CD14-positive monocyte (primary cell): ENCODE results near the gene FNDC11. TPM values are rescaled to one million over a fixed set of nuclear protein-coding genes. Genes with fewer than 3 reads are reported as not detected.

Source experiments
- DNase-seq, 3 donors: peaks; one replicate each; pipeline ENCODE4 v3.0.0-alpha.2; 2011 to 2022
- H2AFZ ChIP-seq: 2 replicates; pipeline ENCODE4 v1.6.0; 2012; ENCODE audit warnings: mild to moderate bottlenecking, low read depth, low read length, inconsistent platforms; ENCODE audit not compliant: insufficient read depth, poor library complexity, severe bottlenecking
- H3K27ac ChIP-seq, 2 donors: 1 replicate in 1 of 2; 2 replicates in 1 of 2; pipeline ENCODE4 v1.5.1; 2012 to 2013; ENCODE audit warnings: low read length in 2 of 2, control low read depth in 1 of 2, inconsistent platforms in 1 of 2, low read depth in 1 of 2, mild to moderate bottlenecking in 1 of 2
- H3K27me3 ChIP-seq, 2 donors: one replicate each; pipeline versions ENCODE4 v1.6.0 to v1.6.1; 2011 to 2013; ENCODE audit warnings: low read length in 2 of 2; ENCODE audit not compliant: control insufficient read depth in 2 of 2, insufficient read depth in 2 of 2
- H3K36me3 ChIP-seq, 2 donors: replicated peaks in 1 of 2; 1 replicate in 1 of 2; 2 replicates in 1 of 2; pipeline versions ENCODE4 v1.5.1 to v1.6.1; 2012 to 2013; ENCODE audit warnings: low read length in 2 of 2, control low read depth in 1 of 2, inconsistent platforms in 1 of 2, mild to moderate bottlenecking in 1 of 2; ENCODE audit not compliant: insufficient read depth in 2 of 2, control insufficient read depth in 1 of 2
- H3K4me1 ChIP-seq, 2 donors: 1 replicate in 1 of 2; 2 replicates in 1 of 2; pipeline versions ENCODE4 v1.5.1 to v1.6.1; 2012 to 2013; ENCODE audit warnings: low read length in 2 of 2, control low read depth in 1 of 2, inconsistent platforms in 1 of 2, mild to moderate bottlenecking in 1 of 2, moderate library complexity in 1 of 2; ENCODE audit not compliant: insufficient read depth in 2 of 2, control insufficient read depth in 1 of 2
- H3K4me2 ChIP-seq: replicated peaks from 2 replicates; pipeline ENCODE3; 2012; ENCODE audit warnings: low read length, moderate library complexity, mild to moderate bottlenecking; ENCODE audit not compliant: poor library complexity, severe bottlenecking; ENCODE audit errors: extremely low read depth
- H3K4me3 ChIP-seq, 3 experiments: fragments of 200-600 bp in 1 of 3; sonication (generic) in 1 of 3; replicated peaks in 1 of 3; 1 replicate in 2 of 3; 2 replicates in 1 of 3; pipeline ENCODE4 v1.5.1; 2011 to 2013; ENCODE audit warnings: low read length in 3 of 3, mild to moderate bottlenecking in 3 of 3, control low read depth in 2 of 3, low read depth in 2 of 3, inconsistent platforms in 1 of 3, moderate library complexity in 1 of 3
- H3K79me2 ChIP-seq: 2 replicates; pipeline ENCODE4 v1.6.0; 2012; ENCODE audit warnings: mild to moderate bottlenecking, control low read depth, inconsistent platforms, low read length, moderate library complexity; ENCODE audit not compliant: insufficient read depth
- H3K9ac ChIP-seq: 2 replicates; pipeline ENCODE4 v1.6.0; 2017; ENCODE audit warnings: low read length, mild to moderate bottlenecking; ENCODE audit not compliant: insufficient read depth, poor library complexity, severe bottlenecking
- H3K9me3 ChIP-seq, 2 donors: replicated peaks in 1 of 2; 1 replicate in 1 of 2; 2 replicates in 1 of 2; pipeline versions ENCODE4 v1.5.1 to v1.6.1; 2012 to 2013; ENCODE audit warnings: low read length in 2 of 2, control low read depth in 1 of 2; ENCODE audit not compliant: control insufficient read depth in 1 of 2, insufficient read depth in 1 of 2
- H4K20me1 ChIP-seq: 2 replicates; pipeline ENCODE4 v1.6.0; 2012; ENCODE audit warnings: mild to moderate bottlenecking, low read length, control low read depth, moderate library complexity; ENCODE audit not compliant: insufficient read depth
- H3K27ac Mint-ChIP-seq, 7 donors: one replicate each; pipeline ENCODE4 v1.8.0; 2020; ENCODE audit warnings: mild to moderate bottlenecking in 7 of 7, mixed read lengths in 7 of 7, moderate library complexity in 6 of 7, inconsistent platforms in 2 of 7
- H3K27me3 Mint-ChIP-seq, 3 donors: one replicate each; pipeline ENCODE4 v1.8.0; 2021 to 2022; ENCODE audit warnings: low read depth in 3 of 3, mild to moderate bottlenecking in 3 of 3, mixed read lengths in 3 of 3, moderate library complexity in 3 of 3, inconsistent platforms in 1 of 3
- H3K36me3 Mint-ChIP-seq, 2 donors: one replicate each; pipeline ENCODE4 v1.8.0; 2020; ENCODE audit warnings: mixed read lengths in 2 of 2, inconsistent platforms in 1 of 2, mild to moderate bottlenecking in 1 of 2
- H3K4me1 Mint-ChIP-seq: one replicate; pipeline ENCODE4 v1.8.0; 2020; ENCODE audit warnings: mild to moderate bottlenecking, mixed read lengths
- H3K4me3 Mint-ChIP-seq, 2 donors: one replicate each; pipeline ENCODE4 v1.8.0; 2020; ENCODE audit warnings: mild to moderate bottlenecking in 2 of 2, mixed read lengths in 2 of 2, moderate library complexity in 1 of 2
- H3K9me3 Mint-ChIP-seq, 7 donors: one replicate each; pipeline ENCODE4 v1.8.0; 2020 to 2022; ENCODE audit warnings: mixed read lengths in 7 of 7, mild to moderate bottlenecking in 6 of 7, moderate library complexity in 6 of 7, inconsistent platforms in 2 of 7
- CTCF ChIP-seq: fragments of 200-600 bp; IDR thresholded peaks from one replicate; pipeline ENCODE4 v1.8.0; 2022; ENCODE audit warnings: antibody characterized with exemption, mild to moderate bottlenecking
- WGBS: methylation state at CpG from one replicate; pipeline ENCODE4 v1.1.5; 2013; ENCODE audit warnings: missing lambda C conversion rate; ENCODE audit not compliant: insufficient coverage; 5-methylcytosine and 5-hydroxymethylcytosine counted together
- intact Hi-C, 2 donors: fragments of 100-400 bp; cut with micrococcal nuclease; formaldehyde crosslinking; loops; one replicate each; pipeline versions ENCODE4 v1.15.0 to v1.15.1; 2023
- polyA plus RNA-seq, 3 donors: library from polyadenylated mRNA; depleted of rRNA in 1 of 3; unstranded in 2 of 3; stranded (reverse) in 1 of 3; fragments of 300-500 nt in 2 of 3; fragments of >200 nt in 1 of 3; fragmentation: Illumina TruSeq in 2 of 3; gene quantifications; 1 replicate in 2 of 3; 2 replicates in 1 of 3; pipeline ENCODE4 v1.2.3, GENCODE V29; 2012 to 2021

Gene FNDC11
- polyA plus RNA-seq, 3 donors, result 0.23 TPM; not detected in 2

- intact Hi-C loops, result loop anchor here in 1 of 2 donors (10.0 kb wide), 1 partner anchor 535 kb away; the partner anchor contains the start of gene TCEA2
- H3K9me3 Mint-ChIP-seq, result peaks cover 0 to 3% (median 0%) of the 10 kb centered on the region in 7 donors
- DNase-seq, result no peak
- Histone ChIP-seq H3K4me1 (peaks cover 6 to 11% of the 10 kb centered on the region in 2 donors), H4K20me1 (no peaks in the 10 kb centered on the region), H3K27ac (no peak overlapping the region), H3K79me2 (no peaks in the 10 kb centered on the region), H3K9ac (no peak overlapping the region), H3K4me2 (no peak overlapping the region), H2AFZ (no peak overlapping the region), H3K36me3 (no peaks in the 10 kb centered on the region), H3K9me3 (no peaks in the 10 kb centered on the region), H3K27me3 (no peaks in the 10 kb centered on the region), H3K4me3 (no peak overlapping the region)
- no peak for TF ChIP-seq CTCF
- WGBS, result 90% methylated on average over 25 of the region's 27 CpGs
- H3K4me3 Mint-ChIP-seq, result peak overlapping the region in 1 of 2 donors; percentile 39
- peaks cover 3 to 28% (median 13%) of the 10 kb centered on the region in 3 donors for H3K27me3 Mint-ChIP-seq
- H3K36me3 Mint-ChIP-seq, result no peaks in the 10 kb centered on the region
- H3K27ac Mint-ChIP-seq, result no peak overlapping the region
- peaks cover 9% of the 10 kb centered on the region for H3K4me1 Mint-ChIP-seq
These were observed 24.6 kb upstream of the FNDC11 start for GRCh38 chr20:63529180-63529860.

DNA sequence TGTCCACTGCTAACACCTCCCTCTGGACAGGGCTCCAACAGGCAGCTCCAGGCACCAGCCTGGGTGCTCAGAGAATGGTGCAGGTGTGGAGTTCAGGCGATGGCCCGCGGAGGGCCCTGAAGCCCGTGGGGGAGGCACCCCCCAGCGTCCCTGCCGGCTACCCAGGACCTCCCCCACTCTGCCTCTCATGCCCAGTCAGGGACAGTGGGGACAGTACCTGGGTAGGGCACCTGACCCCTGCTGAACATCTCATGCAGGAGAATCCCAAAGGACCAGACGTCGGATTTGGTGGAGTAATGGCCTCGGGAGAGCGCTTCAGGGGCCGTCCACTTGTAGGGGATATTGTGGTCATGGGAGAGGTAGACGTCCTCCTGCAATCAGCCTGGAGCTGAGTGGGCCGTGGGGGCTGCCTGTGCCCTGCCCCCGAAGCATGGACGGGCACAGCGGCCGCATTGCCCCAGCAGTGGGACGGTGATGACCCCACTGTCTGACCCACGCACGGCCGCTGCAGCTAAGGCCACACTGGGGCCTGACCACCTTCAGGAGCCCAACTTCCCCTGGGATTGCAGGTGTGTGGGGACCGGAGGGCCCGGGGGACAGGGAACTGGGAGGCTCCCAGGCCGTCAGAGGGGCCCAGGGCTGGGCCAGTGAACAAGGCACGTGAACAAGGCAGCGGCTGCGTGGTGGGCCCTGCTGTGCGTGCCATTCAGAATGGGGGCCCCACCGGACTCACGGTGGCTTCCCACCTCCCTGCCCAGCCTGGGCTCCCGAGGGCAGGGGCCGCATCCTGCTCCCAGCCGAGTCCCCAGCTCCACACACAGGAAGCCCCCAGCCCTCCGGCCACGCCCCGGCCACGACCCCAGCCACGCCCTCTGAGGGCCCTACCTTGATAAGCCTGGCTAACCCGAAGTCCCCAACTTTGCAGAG is 23.8 kb upstream of the FNDC11 start:
- H3K27ac Mint-ChIP-seq, result no peak overlapping the region

More for the DNA sequence above, 23.8 kb upstream of the FNDC11 start:
- Histone ChIP-seq H3K9me3 (no peaks in the 10 kb centered on the region), H3K79me2 (no peaks in the 10 kb centered on the region), H3K4me3 (no peak overlapping the region), H4K20me1 (no peaks in the 10 kb centered on the region), H2AFZ (no peak overlapping the region), H3K27me3 (no peaks in the 10 kb centered on the region), H3K9ac (no peak overlapping the region), H3K36me3 (no peaks in the 10 kb centered on the region), H3K4me2 (no peak overlapping the region), H3K4me1 (peaks cover 6 to 11% of the 10 kb centered on the region in 2 donors), H3K27ac (no peak overlapping the region)
- peaks cover 9% of the 10 kb centered on the region for H3K4me1 Mint-ChIP-seq
- H3K4me3 Mint-ChIP-seq, result no peak overlapping the region
- intact Hi-C loops, result loop anchor here (10.0 kb wide), 2 partner anchors 335 to 535 kb away; partner anchors contain the start of genes ABHD16B (in 1 of the 2), TCEA2 (in 1 of the 2) and TPD52L2 (in 1 of the 2)
- H3K9me3 Mint-ChIP-seq, result peaks cover 0 to 3% (median 0%) of the 10 kb centered on the region in 7 donors
- H3K27me3 Mint-ChIP-seq, result peaks cover 6 to 27% (median 13%) of the 10 kb centered on the region in 3 donors
- 90% methylated on average over 37 of the region's 39 CpGs for WGBS
- TF ChIP-seq CTCF, result no peak
- no peaks in the 10 kb centered on the region for H3K36me3 Mint-ChIP-seq
- DNase-seq, result no peak
